IMR-90 (cell line): ENCODE results near the gene HRH1. TPM values are rescaled to one million over a fixed set of nuclear protein-coding genes. Genes with fewer than 3 reads are reported as not detected.
A peak's percentile ranks its signal among the peaks of the same experiment; 100 is the strongest.

ENCODE experiments used
- ATAC-seq: fragments of 200-7000 bp; cut with Tn5 transposase; 2 replicates; pipeline ENCODE4 v1.9.1; 2020; ENCODE audit warnings: low read depth, mild to moderate bottlenecking, moderate library complexity
- BruUV-seq: library from RNA; stranded (reverse); fragments of 400-500 nt; replicated peaks from 2 replicates; lab custom pipeline; 2021; lab: Mats Ljungman, UMichigan
- CTCF ChIA-PET: fragments of 300-600 bp; formaldehyde crosslinking; extraction: SDS; loops from one replicate; lab custom pipeline; 2021; ENCODE audit warnings: antibody characterized with exemption; lab: Yijun Ruan, JAX
- POLR2A ChIA-PET: fragments of 300-600 bp; sonication (Branson Sonifier 250); formaldehyde crosslinking; loops from one replicate; lab custom pipeline; 2022; ENCODE audit warnings: antibody characterized with exemption; ENCODE audit not compliant: unreplicated experiment; lab: Charles Lee
- DNase-seq: peaks from one replicate; pipeline ENCODE4 v3.0.0; 2013
- H2AFZ ChIP-seq: replicated peaks from 2 replicates; pipeline ENCODE3; 2013; ENCODE audit warnings: low read length, mild to moderate bottlenecking; ENCODE audit not compliant: poor library complexity
- H2AK5ac ChIP-seq: 2 replicates; pipeline ENCODE4 v1.6.1; 2013; ENCODE audit warnings: low read depth, low read length, inconsistent platforms
- H2AK9ac ChIP-seq: replicated peaks from 2 replicates; pipeline ENCODE3; 2013; ENCODE audit warnings: mild to moderate bottlenecking, low read depth, low read length, moderate library complexity; ENCODE audit not compliant: poor library complexity
- H2BK120ac ChIP-seq: 2 replicates; pipeline ENCODE4 v1.6.1; 2013; ENCODE audit warnings: low read depth, low read length, inconsistent platforms
- H2BK15ac ChIP-seq: 3 replicates; pipeline ENCODE4 v1.6.1; 2013; ENCODE audit warnings: low read depth, low read length, inconsistent platforms
- H2BK20ac ChIP-seq: 2 replicates; pipeline ENCODE4 v1.6.1; 2013; ENCODE audit warnings: low read depth, mild to moderate bottlenecking, inconsistent platforms, low read length, moderate library complexity
- H2BK5ac ChIP-seq: 2 replicates; pipeline ENCODE4 v1.6.1; 2013; ENCODE audit warnings: mild to moderate bottlenecking, low read depth, low read length, inconsistent platforms; ENCODE audit not compliant: poor library complexity, severe bottlenecking
- H3K14ac ChIP-seq: replicated peaks from 2 replicates; pipeline ENCODE4 v1.6.1; 2013; ENCODE audit warnings: low read depth, low read length, inconsistent platforms
- H3K18ac ChIP-seq: 2 replicates; pipeline ENCODE4 v1.6.1; 2013; ENCODE audit warnings: low read depth, low read length, control low read depth
- H3K23ac ChIP-seq: 2 replicates; pipeline ENCODE4 v1.6.1; 2013; ENCODE audit warnings: low read depth, low read length, inconsistent platforms
- H3K27ac ChIP-seq: 2 replicates; pipeline ENCODE4 v1.5.1; 2013; ENCODE audit warnings: mild to moderate bottlenecking, control low read depth, low read length; ENCODE audit not compliant: insufficient read depth
- H3K27me3 ChIP-seq: 2 replicates; pipeline ENCODE4 v1.6.1; 2013; ENCODE audit warnings: low read length; ENCODE audit not compliant: control insufficient read depth, insufficient read depth
- H3K36me3 ChIP-seq: 2 replicates; pipeline ENCODE4 v1.6.1; 2013; ENCODE audit warnings: low read length, mixed read lengths; ENCODE audit not compliant: control insufficient read depth, insufficient read depth
- H3K4ac ChIP-seq: 2 replicates; pipeline ENCODE4 v1.6.1; 2013; ENCODE audit warnings: low read depth, low read length, inconsistent platforms
- H3K4me1 ChIP-seq: 2 replicates; pipeline ENCODE4 v1.6.1; 2013; ENCODE audit warnings: low read length, mixed read lengths; ENCODE audit not compliant: control insufficient read depth, insufficient read depth
- H3K4me2 ChIP-seq: 2 replicates; pipeline ENCODE4 v1.6.1; 2013; ENCODE audit warnings: low read depth, mild to moderate bottlenecking, control low read depth, low read length, moderate library complexity
- H3K4me3 ChIP-seq: 2 replicates; pipeline ENCODE4 v1.5.1; 2013; ENCODE audit warnings: low read depth, mild to moderate bottlenecking, control low read depth, low read length, moderate library complexity; ENCODE audit not compliant: insufficient read depth
- H3K56ac ChIP-seq: 2 replicates; pipeline ENCODE4 v1.6.1; 2013; ENCODE audit warnings: low read length, inconsistent platforms; ENCODE audit not compliant: insufficient read depth; ENCODE audit errors: extremely low read depth
- H3K79me1 ChIP-seq, 2 experiments: 2 replicates each; pipeline ENCODE4 v1.6.1; 2013; ENCODE audit warnings: low read length in 2 of 2, inconsistent platforms in 1 of 2, low read depth in 1 of 2
- H3K9ac ChIP-seq: 2 replicates; pipeline ENCODE4 v1.6.1; 2013; ENCODE audit warnings: low read depth, low read length, control low read depth
- H3K9me1 ChIP-seq: 2 replicates; pipeline ENCODE4 v1.6.1; 2013; ENCODE audit warnings: low read length, inconsistent platforms; ENCODE audit not compliant: insufficient read depth
- H3K9me3 ChIP-seq: 2 replicates; pipeline ENCODE4 v1.6.1; 2013; ENCODE audit warnings: low read length; ENCODE audit not compliant: control insufficient read depth, insufficient read depth
- H4K20me1 ChIP-seq: 2 replicates; pipeline ENCODE4 v1.6.1; 2013; ENCODE audit warnings: low read length, inconsistent platforms; ENCODE audit not compliant: insufficient read depth
- H4K5ac ChIP-seq: 2 replicates; pipeline ENCODE4 v1.6.1; 2013; ENCODE audit warnings: mild to moderate bottlenecking, low read depth, low read length, control low read depth
- H4K8ac ChIP-seq, 2 experiments: 2 replicates each; pipeline ENCODE4 v1.6.1; 2013; ENCODE audit warnings: low read depth in 2 of 2, low read length in 2 of 2, control low read depth in 1 of 2, inconsistent platforms in 1 of 2
- H4K91ac ChIP-seq: 2 replicates; pipeline ENCODE4 v1.6.1; 2013; ENCODE audit warnings: low read depth, low read length, inconsistent platforms; ENCODE audit not compliant: insufficient read depth
- BHLHE40 ChIP-seq: fragments of 150-350 bp; IDR thresholded peaks from 2 replicates; pipeline ENCODE4 v1.6.1; 2016; ENCODE audit warnings: mild to moderate bottlenecking, low read depth, low read length
- CHD1 ChIP-seq: IDR thresholded peaks from 2 replicates; pipeline ENCODE4 v1.6.1; 2012; ENCODE audit warnings: low read depth, low read length, improper control_type of control experiment
- CTCF ChIP-seq: conservative IDR thresholded peaks from 2 replicates; pipeline ENCODE4 v1.5.1; 2012; ENCODE audit warnings: mild to moderate bottlenecking, low read depth, low read length, improper control_type of control experiment
- ELK1 ChIP-seq: fragments of 150-350 bp; IDR thresholded peaks from 2 replicates; pipeline ENCODE4 v1.6.1; 2016; ENCODE audit warnings: low read depth, mild to moderate bottlenecking, low read length, moderate library complexity, borderline replicate concordance
- FOS ChIP-seq: fragments of 150-350 bp; IDR thresholded peaks from 2 replicates; pipeline ENCODE4 v1.6.1; 2016; ENCODE audit warnings: low read depth, low read length
- MAZ ChIP-seq: IDR thresholded peaks from 2 replicates; pipeline ENCODE4 v1.6.1; 2012; ENCODE audit warnings: low read depth, mild to moderate bottlenecking, low read length, improper control_type of control experiment, moderate library complexity, borderline replicate concordance
- MXI1 ChIP-seq: IDR thresholded peaks from 2 replicates; pipeline ENCODE4 v1.6.1; 2012; ENCODE audit warnings: low read depth, mild to moderate bottlenecking, low read length, moderate library complexity, borderline replicate concordance
- NFE2L2 ChIP-seq: fragments of 150-350 bp; IDR thresholded peaks from 2 replicates; pipeline ENCODE4 v1.6.1; 2016; ENCODE audit warnings: low read depth, mild to moderate bottlenecking, low read length
- POLR2A ChIP-seq: IDR thresholded peaks from 2 replicates; pipeline ENCODE4 v1.6.1; 2012; ENCODE audit warnings: mild to moderate bottlenecking, low read depth, low read length
- RCOR1 ChIP-seq: IDR thresholded peaks from 2 replicates; pipeline ENCODE4 v1.6.1; 2012; ENCODE audit warnings: mild to moderate bottlenecking, low read length, improper control_type of control experiment; ENCODE audit not compliant: insufficient replicate concordance
- RFX5 ChIP-seq: IDR thresholded peaks from 2 replicates; pipeline ENCODE4 v1.8.0; 2012; ENCODE audit warnings: low read depth, mild to moderate bottlenecking, low read length, moderate library complexity
- SMC3 ChIP-seq: fragments of 150-350 bp; IDR thresholded peaks from 2 replicates; pipeline ENCODE4 v1.6.1; 2016; ENCODE audit warnings: low read depth, mild to moderate bottlenecking, antibody characterized with exemption, low read length, moderate library complexity
- WGBS, 2 experiments: methylation state at CpG; one replicate each; pipeline versions ENCODE4 v1.1.5 to v1.1.7; 2013; ENCODE audit warnings: missing lambda C conversion rate in 2 of 2; ENCODE audit not compliant: insufficient read length in 1 of 2; ENCODE audit errors: extremely low coverage in 2 of 2; 5-methylcytosine and 5-hydroxymethylcytosine counted together
- dilution Hi-C: fragments of 300-500 bp; cut with HindIII; formaldehyde crosslinking; loops from one replicate; pipeline ENCODE4 v1.14.3; 2018; ENCODE audit warnings: low sequenced_read_pairs; ENCODE audit not compliant: unreplicated experiment
- in situ Hi-C: fragments of 300-500 bp; cut with MboI; formaldehyde crosslinking; loops from 3 replicates; pipeline ENCODE4 v1.14.3; 2019; ENCODE audit warnings: low sequenced_read_pairs, inconsistent platforms, mixed read lengths
- intact Hi-C: fragments of 100-400 bp; cut with micrococcal nuclease; formaldehyde crosslinking; loops from 2 replicates; pipeline ENCODE4 v1.10.0; 2022
- polyA plus RNA-seq, 3 experiments: library from polyadenylated mRNA; depleted of rRNA; stranded (reverse); fragments of >200 nt; gene quantifications; 2 replicates each; pipeline ENCODE4 v1.2.3, GENCODE V29; 2012; ENCODE audit warnings: low replicate concordance in 1 of 3
- total RNA-seq: library from RNA; depleted of rRNA; stranded (reverse); fragments of >200 nt; gene quantifications from 2 replicates; pipeline ENCODE4 v1.2.3, GENCODE V29; 2012

The HRH1 gene
- total and polyA plus RNA-seq, 2 of the 4 experiments (the other 2 are of a cell fraction), result 7.6 to 16.1 TPM

GRCh38 chr3:11290743-11291680, 136.7 kb downstream of the HRH1 start:
- no peaks in the 10 kb centered on the region for H3K27me3 ChIP-seq
- DNase-seq (peak; percentile 84), ATAC-seq (peak; percentile 21)
- H3K36me3 ChIP-seq, result no peaks in the 10 kb centered on the region
- H3K4me2 ChIP-seq, result peak overlapping the region; percentile 42; the same call in 1 of the 2 replicates
- H3K9me1 ChIP-seq, result peaks cover 25% of the 10 kb centered on the region
- no CpG with 5 or more reads among the region's 11 CpGs for WGBS, 2 experiments
- H3K4me1 ChIP-seq, result peaks cover 26% of the 10 kb centered on the region
- in situ Hi-C loops, result no loop called here
- peak overlapping the region; percentile 72 for H3K23ac ChIP-seq
- peak overlapping the region; percentile 18 for H2AK9ac ChIP-seq
- peak overlapping the region; percentile 50; the same call in 1 of the 2 replicates for H3K27ac ChIP-seq
- TF ChIP-seq POLR2A (no peak), SMC3 (no peak), NFE2L2 (peak; percentile 52; the same call in 1 of the 2 replicates), MAZ (no peak), BHLHE40 (no peak), RFX5 (no peak), CHD1 (no peak), RCOR1 (peak; percentile 11), MXI1 (no peak), CTCF (no peak), FOS (peak; percentile 43; the same call in 1 of the 2 replicates), ELK1 (no peak)
- H3K79me1 ChIP-seq, result peaks cover 35 to 54% of the 10 kb centered on the region in 2 experiments
- CTCF ChIA-PET, result interaction anchor here (0.5 to 1.2 kb wide), 5 partner anchors 8 to 231 kb away, joined by 3 to 7 read pairs (median 3); no protein-coding TSS in a partner anchor
- POLR2A ChIA-PET, result no interaction called here
- peak overlapping the region; percentile 40; the same call in 1 of the 2 replicates for H2AK5ac ChIP-seq
- peak overlapping the region; percentile 99 for H2BK5ac ChIP-seq
- dilution Hi-C loops, result no loop called here
- H2BK20ac ChIP-seq, result peak overlapping the region; percentile 75
- peak overlapping the region; percentile 56 to 79 for H4K8ac ChIP-seq
- no peak overlapping the region for H2AFZ ChIP-seq
- H4K5ac ChIP-seq, result peak overlapping the region; percentile 43; the same call in 1 of the 2 replicates
- BruUV-seq, result no TSS peak
- H3K18ac ChIP-seq, result peak overlapping the region; percentile 81
- H3K4me3 ChIP-seq, result no peak overlapping the region
- H4K20me1 ChIP-seq, result no peaks in the 10 kb centered on the region; the same call in 1 of the 2 replicates
- H3K14ac ChIP-seq, result peak overlapping the region; percentile 78
- H2BK120ac ChIP-seq, result peak overlapping the region; percentile 95
- no peaks in the 10 kb centered on the region for H3K9me3 ChIP-seq
- H3K4ac ChIP-seq, result peak overlapping the region; percentile 76
- peak overlapping the region; percentile 87 for H4K91ac ChIP-seq
- intact Hi-C loops, result loop anchor here (2.0 kb wide), 1 partner anchor 22 kb away; no protein-coding TSS in a partner anchor
- peak overlapping the region; percentile 61; the same call in 1 of the 2 replicates for H3K56ac ChIP-seq
- peak overlapping the region; percentile 2; the same call in 1 of the 2 replicates for H3K9ac ChIP-seq
- H2BK15ac ChIP-seq, result peak overlapping the region; percentile 70; the same call in 1 of the 3 replicates
